RPMI8226 (cell line): ENCODE measurements around the gene TLN1.

Source experiments
- DNase-seq: peaks from one replicate; pipeline ENCODE4 v3.0.0-alpha.2; 2015

The TLN1 gene

DNA sequence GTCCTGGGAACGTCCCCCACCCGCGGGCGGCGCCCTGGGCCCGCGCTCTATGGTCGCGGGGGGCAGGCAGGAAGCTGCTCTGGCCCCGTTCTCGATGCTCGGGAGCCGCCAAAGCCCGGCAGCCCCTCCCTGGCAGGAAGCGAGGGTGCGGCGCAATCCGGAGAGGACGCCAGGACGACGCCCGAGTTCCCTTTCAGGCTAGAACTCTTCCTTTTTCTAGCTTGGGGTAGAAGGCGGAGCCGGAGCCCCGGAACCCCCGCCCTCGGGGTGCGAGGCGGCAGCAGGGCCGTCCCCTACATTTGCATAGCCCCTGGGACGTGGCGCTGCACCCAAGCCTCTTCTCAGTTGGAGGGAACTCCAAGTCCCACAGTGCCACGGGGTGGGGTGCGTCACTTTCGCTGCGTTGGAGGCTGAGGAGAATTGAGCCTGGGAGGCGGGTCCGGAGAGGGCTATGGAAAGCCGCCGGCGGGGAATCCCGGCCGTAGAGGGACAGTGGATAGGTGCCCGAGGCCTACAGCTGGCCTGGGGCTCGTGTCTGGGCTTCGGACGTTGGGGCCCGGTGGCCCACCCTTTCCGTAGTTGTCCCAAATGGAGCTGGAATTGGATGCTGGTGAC, at the start of gene TLN1, which contains the start of gene CREB3:
Gene TLN1, minus strand, starts transcription at position 11 of the 615 bp plus-strand sequence. CDS start 6,501 bp downstream, outside the sequence.
Gene CREB3, plus strand, starts transcription at position 482 of the 615 bp plus-strand sequence. Its CDS starts 107 bp downstream, at position 589.
- DNase-seq: peak; percentile 96

- DNase-seq: no peak
Observed at GRCh38 chr9:35781066-35781465, 49.1 kb upstream of the TLN1 start.

- no peak for DNase-seq
Observed at GRCh38 chr9:35778496-35778895, 46.5 kb upstream of the TLN1 start.

- no peak for DNase-seq
Observed at GRCh38 chr9:35776018-35776417, 44.0 kb upstream of the TLN1 start.

DNA sequence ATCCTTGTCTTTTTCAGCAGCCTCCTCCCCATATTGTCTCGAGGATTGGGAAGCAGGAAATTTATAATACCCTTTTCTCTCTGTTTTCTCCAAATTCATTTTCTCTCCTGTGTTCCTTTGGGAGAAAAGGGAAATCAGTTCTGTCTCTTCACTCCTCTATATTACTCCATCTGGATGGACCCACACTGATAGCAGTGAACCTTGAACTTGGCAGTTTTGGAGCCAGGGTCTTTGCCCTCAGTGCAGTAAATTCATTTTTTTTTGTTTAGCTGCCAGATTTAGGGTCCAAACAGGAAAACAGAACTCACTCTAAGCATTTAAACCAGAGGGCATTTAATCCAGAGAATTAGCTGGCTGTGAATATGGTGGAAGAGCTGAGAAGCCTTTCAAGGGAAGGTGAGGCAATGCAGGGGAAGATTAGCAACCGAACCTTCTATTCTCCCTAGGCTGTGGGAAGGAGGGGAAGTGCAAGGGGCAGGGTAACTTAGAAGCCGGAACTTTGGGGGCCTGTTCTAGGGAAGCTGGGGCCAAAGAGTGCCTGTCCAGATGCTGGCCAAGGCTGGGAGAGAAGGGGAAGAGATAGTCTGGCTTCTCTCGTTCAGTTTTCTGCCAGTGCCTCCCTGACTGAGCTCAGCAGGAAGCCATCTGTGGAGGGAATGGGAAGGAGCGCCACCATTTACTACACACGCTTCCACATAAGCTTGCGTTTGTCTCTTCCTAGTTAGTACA, 43.1 kb upstream of the TLN1 start:
- no peak for DNase-seq

DNA sequence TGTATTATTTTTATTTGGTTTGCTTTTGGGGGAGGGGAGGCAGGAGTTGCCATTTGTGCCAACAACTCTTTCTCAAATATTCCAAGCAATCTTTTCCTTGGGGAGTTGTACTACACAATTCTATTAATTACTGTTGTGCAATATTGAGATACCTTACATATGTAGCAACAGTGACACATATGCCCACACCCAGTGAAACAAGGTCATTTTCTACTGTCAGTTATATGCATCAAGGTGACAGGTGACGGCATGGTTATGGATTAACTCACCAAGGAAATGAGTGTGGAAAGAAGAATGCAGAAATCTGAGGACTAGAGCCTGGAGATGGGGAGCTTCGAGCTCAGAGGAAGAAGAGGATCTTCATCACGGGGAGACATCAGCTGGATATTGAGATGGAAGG, 39.9 kb upstream of the TLN1 start:
- DNase-seq: no peak

GRCh38 chr9:35771534-35771933, 39.5 kb upstream of the TLN1 start:
- DNase-seq: no peak

DNA sequence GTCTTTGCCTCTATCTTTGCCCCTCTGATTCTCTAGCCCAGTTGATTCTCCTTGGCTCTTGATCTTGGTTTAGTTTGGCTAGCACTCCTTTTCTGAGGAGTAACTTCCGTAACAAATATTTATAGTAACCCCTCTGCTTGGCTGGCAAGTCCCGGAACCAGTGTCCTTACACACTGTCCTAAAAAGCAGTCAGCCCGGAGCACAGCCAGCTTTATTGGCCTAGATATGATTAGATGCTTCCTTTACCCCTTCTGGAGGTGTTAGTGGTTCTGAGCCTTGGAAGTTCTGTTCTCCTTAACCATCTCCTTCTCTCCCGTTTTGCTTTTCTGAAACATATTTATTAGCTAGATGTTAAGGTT, 39.1 kb upstream of the TLN1 start:
- no peak for DNase-seq

GRCh38 chr9:35769763-35770162, 37.8 kb upstream of the TLN1 start:
- DNase-seq: no peak

DNA sequence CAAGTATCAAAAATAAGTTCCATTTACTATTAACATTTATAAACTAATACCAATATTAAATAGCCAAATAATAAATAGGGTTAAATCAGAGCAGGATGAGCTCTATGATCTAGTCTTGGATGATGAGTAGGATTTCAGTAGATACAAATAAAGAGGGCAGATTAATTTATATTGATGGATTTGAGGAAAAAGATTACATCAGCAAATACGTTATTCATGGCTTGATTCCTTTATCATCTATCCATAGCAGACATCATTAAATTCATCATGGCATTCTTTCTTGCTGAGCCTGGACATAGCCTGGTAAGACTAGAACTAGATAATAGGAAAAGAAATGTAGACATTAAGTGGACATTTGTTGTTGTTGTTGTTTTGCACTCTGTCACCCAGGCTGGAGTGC, 35.5 kb upstream of the TLN1 start:
- no peak for DNase-seq

- DNase-seq: no peak
Observed at GRCh38 chr9:35766997-35767396, 35.0 kb upstream of the TLN1 start.

- no peak for DNase-seq
Observed at GRCh38 chr9:35763803-35764202, 31.8 kb upstream of the TLN1 start.

DNA sequence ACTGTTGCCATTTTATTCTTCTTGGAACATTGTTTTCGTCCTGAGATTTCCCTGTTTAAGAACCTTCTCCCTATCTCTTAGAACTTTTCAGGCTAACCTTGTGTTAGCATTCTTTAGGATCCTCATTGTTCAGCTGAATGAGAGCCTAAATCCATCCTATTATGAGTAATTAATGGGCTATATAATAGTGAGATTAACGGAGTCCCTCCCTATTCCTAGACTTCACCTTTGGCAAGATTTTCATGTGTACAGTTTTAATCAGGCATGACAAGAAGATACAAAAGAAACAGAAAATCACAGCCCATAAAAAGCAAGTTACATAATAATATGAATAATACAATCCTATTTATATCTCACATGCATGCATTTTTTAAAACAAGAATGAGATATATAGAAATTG, 31.2 kb upstream of the TLN1 start:
- no peak for DNase-seq

- DNase-seq: no peak
Observed at GRCh38 chr9:35760651-35761050, 28.7 kb upstream of the TLN1 start.

DNA sequence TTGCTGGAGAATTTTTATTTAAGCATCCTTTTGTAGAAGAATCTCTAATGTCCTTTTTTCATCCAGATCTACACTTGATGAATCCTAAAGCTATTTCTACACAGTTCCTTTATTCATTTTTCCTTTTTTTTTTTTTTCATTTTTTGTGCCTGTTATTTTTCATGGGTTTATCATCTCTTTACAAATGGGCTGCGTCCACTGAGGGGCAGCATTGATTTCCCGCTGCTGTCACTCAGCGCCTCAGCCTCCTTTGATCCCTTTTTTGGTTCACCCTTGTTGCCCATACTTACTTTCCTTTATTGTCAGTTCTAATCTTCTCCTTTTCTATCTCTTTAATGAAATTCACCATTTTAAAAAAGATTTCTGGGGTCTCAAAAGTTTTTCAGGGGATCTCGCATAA, 27.8 kb upstream of the TLN1 start:
- no peak for DNase-seq

DNA sequence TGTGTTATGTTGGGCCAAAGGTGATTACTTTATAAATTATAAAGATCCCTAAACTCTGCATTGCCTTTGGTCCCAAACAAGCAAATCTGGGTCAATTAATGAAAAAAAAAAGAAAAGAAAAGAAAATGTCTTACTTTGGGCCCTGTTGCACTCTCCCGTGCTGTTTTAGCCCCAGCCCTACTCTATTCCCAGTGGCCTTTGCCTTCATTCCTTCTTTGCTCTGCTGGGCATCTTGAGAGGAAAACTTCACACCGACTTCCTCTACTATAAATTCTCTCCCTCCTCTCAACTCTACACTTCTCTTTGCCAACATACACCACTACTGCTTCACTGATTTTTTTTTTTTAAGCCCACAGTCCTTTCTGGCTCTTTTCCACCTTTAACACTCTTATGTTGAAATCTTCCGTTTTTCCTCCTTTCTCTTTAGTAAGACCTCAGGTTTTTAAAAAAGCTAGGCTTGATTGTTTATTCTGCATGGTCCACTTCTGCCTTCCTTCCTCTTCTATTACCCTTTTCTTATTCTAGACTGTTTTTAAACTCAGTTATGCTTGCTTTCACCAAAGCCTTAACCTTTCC, 26.6 kb upstream of the TLN1 start:
- no peak for DNase-seq

GRCh38 chr9:35757892-35758275, 25.9 kb upstream of the TLN1 start:
- no peak for DNase-seq

GRCh38 chr9:35757226-35757891, 25.4 kb upstream of the TLN1 start:
- peak; percentile 58 for DNase-seq

- DNase-seq: peak; percentile 85
Observed at GRCh38 chr9:35756275-35757225, 24.6 kb upstream of the TLN1 start.

GRCh38 chr9:35755071-35755470, 23.1 kb upstream of the TLN1 start:
- no peak for DNase-seq

- no peak for DNase-seq
Observed at GRCh38 chr9:35754264-35754663, 22.3 kb upstream of the TLN1 start, which contains the start of gene MSMP. Gene MSMP, minus strand, starts transcription at chr9:35754276. Its CDS starts 147 bp downstream, at chr9:35754129.

DNA sequence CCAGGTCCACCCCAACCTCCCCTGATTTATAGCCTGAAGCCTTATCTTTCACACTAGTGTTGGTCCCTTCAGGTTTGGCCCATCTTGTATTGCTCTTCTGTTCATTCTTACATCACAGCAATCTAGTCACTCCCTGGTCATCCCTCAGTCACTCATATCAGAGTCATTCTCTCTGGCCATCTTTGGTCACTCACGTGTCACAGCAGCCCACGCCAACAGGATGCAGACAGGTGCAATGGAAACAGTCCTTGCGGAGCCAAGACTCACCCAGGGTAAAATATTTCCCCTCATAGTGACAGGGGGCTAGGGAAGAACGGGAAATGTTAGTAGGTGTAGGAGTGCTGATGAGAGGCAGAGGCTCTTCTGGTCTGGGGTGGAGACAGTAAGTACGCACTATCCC, 21.5 kb upstream of the TLN1 start:
- DNase-seq: no peak

DNA sequence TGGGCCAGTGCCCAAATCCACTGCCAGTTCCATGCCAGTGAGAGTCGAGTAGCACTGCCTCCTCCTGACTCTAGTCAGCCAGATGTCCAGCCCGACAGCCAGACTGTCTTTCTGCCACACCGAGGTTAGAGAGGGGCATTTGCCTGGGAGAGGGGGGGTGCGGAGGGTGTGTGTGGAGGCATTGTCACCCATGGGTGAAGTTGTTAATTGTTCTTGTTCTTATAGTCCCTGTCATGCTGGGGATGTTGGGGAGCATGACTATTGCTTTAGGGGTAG, 18.2 kb upstream of the TLN1 start:
- no peak for DNase-seq
